Measurements from ENCODE around the gene MRPL37.
"Not testable (repeated sequence)": the region's sequence is repeated elsewhere in the genome, so short reads cannot be mapped to it uniquely, and the experiment has no call there.

The MRPL37 gene

DNA sequence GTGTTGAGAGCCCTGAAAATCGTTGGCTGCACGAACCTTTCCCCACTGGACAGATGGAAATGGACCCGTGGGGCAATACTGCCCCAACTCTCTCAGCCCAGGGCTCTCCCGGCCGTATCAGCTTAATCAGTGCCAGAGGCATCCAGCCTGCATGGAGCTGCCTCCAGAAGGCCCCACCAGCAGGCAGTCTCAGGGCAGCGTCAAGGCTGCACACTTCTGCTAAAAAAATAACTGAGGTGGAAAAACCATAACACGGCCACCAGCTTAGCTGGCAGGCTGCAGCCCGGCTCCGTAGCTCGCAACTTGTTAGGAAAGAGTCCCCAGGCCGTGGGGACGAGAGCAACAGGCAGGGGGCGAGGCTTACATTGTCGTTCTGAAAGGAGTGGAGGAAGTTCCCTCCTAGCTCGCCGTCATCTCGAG lies 27.9 kb downstream of the MRPL37 start:
- H3K4me3 ChIP-seq (ENCODE audit: control insufficient read depth, low read depth, low read length) = no peak overlapping the region
- DNase-seq (ENCODE audit: low read depth) = no peak
- TF ChIP-seq, protein P1, sequence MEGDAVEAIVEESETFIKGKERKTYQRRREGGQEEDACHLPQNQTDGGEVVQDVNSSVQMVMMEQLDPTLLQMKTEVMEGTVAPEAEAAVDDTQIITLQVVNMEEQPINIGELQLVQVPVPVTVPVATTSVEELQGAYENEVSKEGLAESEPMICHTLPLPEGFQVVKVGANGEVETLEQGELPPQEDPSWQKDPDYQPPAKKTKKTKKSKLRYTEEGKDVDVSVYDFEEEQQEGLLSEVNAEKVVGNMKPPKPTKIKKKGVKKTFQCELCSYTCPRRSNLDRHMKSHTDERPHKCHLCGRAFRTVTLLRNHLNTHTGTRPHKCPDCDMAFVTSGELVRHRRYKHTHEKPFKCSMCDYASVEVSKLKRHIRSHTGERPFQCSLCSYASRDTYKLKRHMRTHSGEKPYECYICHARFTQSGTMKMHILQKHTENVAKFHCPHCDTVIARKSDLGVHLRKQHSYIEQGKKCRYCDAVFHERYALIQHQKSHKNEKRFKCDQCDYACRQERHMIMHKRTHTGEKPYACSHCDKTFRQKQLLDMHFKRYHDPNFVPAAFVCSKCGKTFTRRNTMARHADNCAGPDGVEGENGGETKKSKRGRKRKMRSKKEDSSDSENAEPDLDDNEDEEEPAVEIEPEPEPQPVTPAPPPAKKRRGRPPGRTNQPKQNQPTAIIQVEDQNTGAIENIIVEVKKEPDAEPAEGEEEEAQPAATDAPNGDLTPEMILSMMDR (IDR thresholded peaks at IDR 0.05; ENCODE audit: control insufficient read depth, insufficient read depth, low read depth, low read length, missing control alignments) = no peak

DNA sequence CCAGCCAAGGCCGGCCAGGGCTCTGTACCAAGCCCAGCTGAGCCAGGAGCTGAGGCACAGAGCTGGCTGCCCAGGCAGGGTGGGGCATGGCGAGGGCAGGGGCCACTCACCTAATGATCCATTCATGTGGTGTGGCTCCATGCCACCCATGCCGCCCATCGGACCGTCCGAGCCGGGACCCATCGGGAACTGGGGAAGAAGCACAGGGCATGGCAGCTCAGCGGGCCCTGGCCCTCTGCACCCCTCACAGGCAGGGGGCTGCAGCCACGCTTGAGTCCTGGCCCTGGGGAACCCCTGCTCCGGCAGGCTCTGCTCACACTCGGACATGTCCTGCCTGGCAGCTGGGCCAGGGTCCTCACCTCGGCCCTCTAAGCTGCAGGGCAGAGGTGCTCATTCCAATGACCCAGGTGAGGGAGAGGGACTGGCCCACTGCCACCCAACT lies 28.7 kb downstream of the MRPL37 start:
- TF ChIP-seq, protein P1 (IDR thresholded peaks at IDR 0.05; ENCODE audit: control insufficient read depth, insufficient read depth, low read depth, low read length, missing control alignments) = no peak
- no peak for DNase-seq (ENCODE audit: low read depth)
- no peak overlapping the region for H3K4me3 ChIP-seq (ENCODE audit: control insufficient read depth, low read depth, low read length)

GRCh38 chr1:54229281-54229891 lies 29.4 kb downstream of the MRPL37 start:
- H3K4me3 ChIP-seq (ENCODE audit: control insufficient read depth, low read depth, low read length) = no peak overlapping the region
- no peak for DNase-seq (ENCODE audit: low read depth)
- TF ChIP-seq, protein P1 (IDR thresholded peaks at IDR 0.05; ENCODE audit: control insufficient read depth, insufficient read depth, low read depth, low read length, missing control alignments) = no peak

GRCh38 chr1:54230507-54231339 lies 30.8 kb downstream of the MRPL37 start:
- DNase-seq (ENCODE audit: low read depth) = no peak
- TF ChIP-seq, protein P1 (IDR thresholded peaks at IDR 0.05; ENCODE audit: control insufficient read depth, insufficient read depth, low read depth, low read length, missing control alignments) = no peak
- no peak overlapping the region for H3K4me3 ChIP-seq (ENCODE audit: control insufficient read depth, low read depth, low read length)

DNA sequence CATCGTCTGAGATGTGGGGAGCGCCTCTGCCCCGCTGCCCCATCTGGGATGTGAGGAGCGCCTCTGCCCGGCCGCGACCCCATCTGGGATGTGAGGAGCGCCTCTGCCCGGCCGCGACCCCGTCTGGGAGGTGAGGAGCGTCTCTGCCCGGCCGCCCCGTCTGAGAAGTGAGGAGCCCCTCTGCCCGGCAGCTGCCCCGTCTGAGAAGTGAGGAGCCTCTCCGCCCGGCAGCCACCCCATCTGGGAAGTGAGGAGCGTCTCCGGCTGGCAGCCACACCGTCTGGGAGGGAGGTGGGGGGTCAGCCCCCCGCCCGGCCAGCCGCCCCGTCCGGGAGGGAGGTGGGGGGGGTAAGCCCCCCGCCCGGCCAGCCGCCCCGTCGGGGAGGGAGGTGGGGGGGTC lies 33.2 kb downstream of the MRPL37 start:
- DNase-seq (ENCODE audit: low read depth); H3K4me3 ChIP-seq (ENCODE audit: control insufficient read depth, low read depth, low read length): not testable (repeated sequence)

GRCh38 chr1:54234284-54234683 lies 34.3 kb downstream of the MRPL37 start:
- H3K4me3 ChIP-seq (ENCODE audit: control insufficient read depth, low read depth, low read length) = no peak overlapping the region
- no peak for DNase-seq (ENCODE audit: low read depth)
- TF ChIP-seq, protein P1 (IDR thresholded peaks at IDR 0.05; ENCODE audit: control insufficient read depth, insufficient read depth, low read depth, low read length, missing control alignments) = no peak

DNA sequence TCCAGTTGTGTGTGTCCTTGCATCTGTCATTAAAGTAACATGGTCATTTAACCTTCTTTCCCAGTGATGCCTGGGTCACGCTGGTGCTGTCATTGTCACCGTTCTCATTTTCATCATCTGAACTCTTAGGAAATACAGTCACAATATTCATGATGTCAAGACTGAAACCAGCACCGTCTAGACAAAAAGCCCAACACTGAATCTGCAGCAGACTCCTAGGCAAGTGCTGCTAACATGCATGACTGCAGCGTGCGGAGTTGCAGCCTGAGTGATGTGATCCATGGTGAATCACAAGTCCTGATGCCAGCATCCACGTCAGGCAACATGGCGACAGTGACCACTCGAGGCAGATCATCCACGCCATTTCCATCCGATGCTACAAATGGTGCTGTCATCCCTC lies 37.6 kb downstream of the MRPL37 start:
- no peak for DNase-seq (ENCODE audit: low read depth)
- no peak overlapping the region for H3K4me3 ChIP-seq (ENCODE audit: control insufficient read depth, low read depth, low read length)
- TF ChIP-seq, protein P1 (IDR thresholded peaks at IDR 0.05; ENCODE audit: control insufficient read depth, insufficient read depth, low read depth, low read length, missing control alignments) = no peak
